ENCODE measurements around the gene TPK1.

DNA sequence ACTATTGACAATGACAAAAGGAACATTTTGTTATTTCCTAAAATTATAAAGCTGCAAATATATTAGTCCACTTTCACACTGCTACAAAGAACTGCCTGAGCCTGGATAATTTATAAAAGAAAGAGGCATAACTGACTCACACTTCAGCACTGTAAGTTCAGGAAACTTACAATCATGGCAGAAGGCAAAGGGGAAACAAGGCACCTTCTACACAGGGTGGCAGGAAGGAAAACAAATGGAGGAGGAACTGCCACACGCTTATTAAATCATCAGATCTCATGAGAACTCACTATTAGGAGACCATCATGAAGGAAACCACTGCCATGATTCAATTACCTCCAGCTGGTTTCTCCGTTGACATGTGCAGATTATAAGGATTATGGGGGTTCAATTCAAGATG, 203.1 kb downstream of the TPK1 start:
- TF ChIP-seq, protein P1, sequence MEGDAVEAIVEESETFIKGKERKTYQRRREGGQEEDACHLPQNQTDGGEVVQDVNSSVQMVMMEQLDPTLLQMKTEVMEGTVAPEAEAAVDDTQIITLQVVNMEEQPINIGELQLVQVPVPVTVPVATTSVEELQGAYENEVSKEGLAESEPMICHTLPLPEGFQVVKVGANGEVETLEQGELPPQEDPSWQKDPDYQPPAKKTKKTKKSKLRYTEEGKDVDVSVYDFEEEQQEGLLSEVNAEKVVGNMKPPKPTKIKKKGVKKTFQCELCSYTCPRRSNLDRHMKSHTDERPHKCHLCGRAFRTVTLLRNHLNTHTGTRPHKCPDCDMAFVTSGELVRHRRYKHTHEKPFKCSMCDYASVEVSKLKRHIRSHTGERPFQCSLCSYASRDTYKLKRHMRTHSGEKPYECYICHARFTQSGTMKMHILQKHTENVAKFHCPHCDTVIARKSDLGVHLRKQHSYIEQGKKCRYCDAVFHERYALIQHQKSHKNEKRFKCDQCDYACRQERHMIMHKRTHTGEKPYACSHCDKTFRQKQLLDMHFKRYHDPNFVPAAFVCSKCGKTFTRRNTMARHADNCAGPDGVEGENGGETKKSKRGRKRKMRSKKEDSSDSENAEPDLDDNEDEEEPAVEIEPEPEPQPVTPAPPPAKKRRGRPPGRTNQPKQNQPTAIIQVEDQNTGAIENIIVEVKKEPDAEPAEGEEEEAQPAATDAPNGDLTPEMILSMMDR (IDR thresholded peaks at IDR 0.05) = no peak
- no peak for TF ChIP-seq POLR2A (IDR thresholded peaks at IDR 0.05)
